Large intestine (tissue), 3 donors: Measurements from ENCODE around the gene TAF10. TPM values are rescaled to one million over a fixed set of nuclear protein-coding genes. Genes with fewer than 3 reads are reported as not detected.

ENCODE experiments used
- DNase-seq, 2 donors: peaks; one replicate each; pipeline versions ENCODE4 v3.0.0 to v3.0.0-alpha.2; 2013
- H3K27ac ChIP-seq: one replicate; pipeline ENCODE4 v1.5.1; 2013; ENCODE audit warnings: low read length
- H3K27me3 ChIP-seq: 2 replicates; pipeline ENCODE4 v1.6.1; 2013; ENCODE audit warnings: low read length; ENCODE audit not compliant: control insufficient read depth, insufficient read depth
- H3K36me3 ChIP-seq: 2 replicates; pipeline ENCODE4 v1.6.1; 2013; ENCODE audit warnings: low read length; ENCODE audit not compliant: control insufficient read depth, insufficient read depth
- H3K4me1 ChIP-seq: one replicate; pipeline ENCODE4 v1.6.1; 2013; ENCODE audit warnings: low read length; ENCODE audit not compliant: control insufficient read depth, insufficient read depth
- H3K4me3 ChIP-seq: one replicate; pipeline ENCODE4 v1.5.1; 2013; ENCODE audit warnings: low read length
- H3K9me3 ChIP-seq: one replicate; pipeline ENCODE4 v1.6.1; 2013; ENCODE audit warnings: mild to moderate bottlenecking, low read depth, low read length, moderate library complexity; ENCODE audit not compliant: control insufficient read depth
- WGBS: methylation state at CpG from one replicate; pipeline ENCODE4 v1.1.5; 2013; ENCODE audit warnings: low lambda C conversion rate; ENCODE audit not compliant: insufficient coverage; 5-methylcytosine and 5-hydroxymethylcytosine counted together
- polyA plus RNA-seq: library from polyadenylated mRNA; unstranded; fragments of 120-200 nt; gene quantifications from one replicate; pipeline ENCODE4 v1.2.1, GENCODE V29; 2013

The TAF10 gene
- polyA plus RNA-seq, 1 donor: 91.0 TPM

DNA sequence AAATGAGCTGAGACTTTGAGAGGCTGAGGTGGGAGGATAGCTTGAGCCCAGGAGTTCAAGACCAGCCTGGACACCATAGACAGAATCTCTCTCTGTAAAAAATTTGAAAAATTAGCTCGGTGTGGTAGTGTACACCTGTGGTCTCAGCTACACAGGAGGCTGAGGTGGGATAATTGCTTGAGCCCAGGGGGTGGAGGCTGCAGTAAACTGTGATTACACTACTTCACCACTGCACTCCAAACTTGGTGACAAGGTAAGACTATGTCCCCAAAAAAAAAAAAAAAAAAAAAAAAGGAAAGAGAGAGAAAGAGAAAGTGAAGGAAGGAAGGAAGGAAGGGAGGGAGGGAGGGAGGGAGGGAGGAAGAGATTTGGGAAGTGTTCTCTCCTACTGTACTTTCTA lies 33.9 kb downstream of the TAF10 start:
- Histone ChIP-seq H3K27ac (no peak overlapping the region), H3K9me3 (no peaks in the 10 kb centered on the region), H3K27me3 (no peaks in the 10 kb centered on the region), H3K4me1 (no peaks in the 10 kb centered on the region), H3K36me3 (no peaks in the 10 kb centered on the region), H3K4me3 (no peak overlapping the region)
- no CpG with 5 or more reads among the region's 1 CpG for WGBS
- DNase-seq: no peak

DNA sequence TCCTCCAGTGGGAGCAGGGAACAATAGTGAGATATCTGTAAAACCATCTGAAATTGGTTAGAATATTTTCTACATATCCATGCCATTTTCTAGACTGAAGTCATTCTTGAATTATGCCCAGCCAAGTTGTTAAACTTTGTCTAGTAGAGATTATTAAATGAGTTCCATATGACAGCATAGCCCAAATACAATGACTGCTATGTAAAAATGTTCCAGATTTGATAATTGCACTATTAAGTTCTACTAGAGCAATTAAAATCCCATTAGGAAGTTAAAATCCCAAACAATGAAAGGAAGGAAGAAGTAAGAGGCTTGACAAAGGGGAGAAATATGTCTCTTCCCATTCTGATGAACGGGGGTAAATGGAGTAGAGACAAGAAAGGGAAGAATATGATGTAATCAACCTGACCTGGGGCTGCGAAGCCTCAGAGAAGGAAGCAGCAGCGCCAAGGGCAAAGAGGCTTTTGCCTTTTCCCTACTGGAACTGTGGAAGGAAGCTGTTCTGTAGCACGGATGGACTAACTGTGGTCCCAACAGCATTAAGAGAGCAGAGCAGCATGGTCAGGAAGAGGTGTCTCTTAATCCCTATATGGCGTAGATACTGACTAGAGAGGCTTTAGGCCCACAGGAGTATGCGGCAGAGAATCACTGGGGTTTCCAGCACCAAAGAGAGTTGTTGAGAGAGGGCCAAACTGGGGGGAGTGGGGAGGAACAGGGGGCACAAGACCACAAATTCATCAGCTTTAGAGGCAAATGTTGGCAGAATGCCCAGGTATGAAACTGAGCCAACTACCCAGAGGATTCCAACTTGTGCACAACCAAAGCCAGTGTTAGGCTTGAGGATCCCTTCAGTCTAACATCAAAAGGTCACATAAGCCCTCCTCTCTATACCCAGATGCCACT lies 35.3 kb downstream of the TAF10 start:
- Histone ChIP-seq H3K9me3 (no peaks in the 10 kb centered on the region), H3K27me3 (peaks cover 2% of the 10 kb centered on the region), H3K36me3 (no peaks in the 10 kb centered on the region), H3K4me3 (no peak overlapping the region), H3K4me1 (no peaks in the 10 kb centered on the region), H3K27ac (peak overlapping the region; percentile 44)
- peak; percentile 26 to 31 for DNase-seq
- no CpG with 5 or more reads among the region's 6 CpGs for WGBS

DNA sequence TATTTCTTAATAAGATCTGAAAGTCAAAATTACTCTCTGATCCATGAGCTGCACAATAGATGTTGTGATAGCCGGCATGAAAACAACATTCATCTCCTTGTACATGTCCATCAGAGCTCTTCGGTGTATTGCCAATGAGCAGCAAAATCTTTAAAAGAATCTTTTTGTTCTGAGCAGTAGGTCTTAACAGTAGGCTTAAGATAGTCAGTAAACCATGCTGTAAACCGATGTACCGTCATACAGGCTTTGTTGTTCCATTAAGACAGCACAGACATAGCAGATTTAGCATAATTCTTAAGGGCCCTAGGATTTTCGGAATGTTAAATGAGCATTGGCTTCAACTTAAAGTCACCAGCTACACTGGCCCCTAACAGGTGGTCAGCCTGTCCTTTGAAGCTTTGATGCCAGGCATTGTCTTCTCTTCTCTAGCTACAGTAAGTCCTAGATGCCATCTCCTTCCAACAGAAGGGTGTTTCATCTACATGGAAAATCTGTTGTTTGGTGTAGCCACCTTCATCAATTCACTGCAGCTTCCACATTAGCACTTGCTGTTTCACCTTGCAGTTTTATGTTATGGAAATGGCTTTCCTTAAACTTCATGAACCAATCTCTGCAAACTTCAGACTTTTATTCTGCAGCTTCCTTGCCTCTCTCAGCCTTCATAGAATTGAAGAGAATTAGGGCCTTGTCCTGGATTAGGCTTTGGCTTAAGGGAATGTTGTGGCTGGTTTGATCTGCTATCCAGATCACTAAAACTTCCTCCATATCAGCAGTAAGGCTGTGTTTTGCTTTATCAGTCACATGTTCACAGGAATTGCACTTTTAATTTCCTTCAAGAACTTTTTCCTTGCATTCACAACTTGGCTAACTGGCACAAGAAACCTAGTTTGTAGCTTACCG lies 37.0 kb downstream of the TAF10 start:
- H3K4me3 ChIP-seq: no peak overlapping the region
- no peak for DNase-seq
- peaks cover 13% of the 10 kb centered on the region for H3K27me3 ChIP-seq
- H3K27ac ChIP-seq: no peak overlapping the region
- no peaks in the 10 kb centered on the region for H3K4me1 ChIP-seq
- no peaks in the 10 kb centered on the region for H3K36me3 ChIP-seq
- no CpG with 5 or more reads among the region's 6 CpGs for WGBS
- peaks cover 10% of the 10 kb centered on the region for H3K9me3 ChIP-seq

DNA sequence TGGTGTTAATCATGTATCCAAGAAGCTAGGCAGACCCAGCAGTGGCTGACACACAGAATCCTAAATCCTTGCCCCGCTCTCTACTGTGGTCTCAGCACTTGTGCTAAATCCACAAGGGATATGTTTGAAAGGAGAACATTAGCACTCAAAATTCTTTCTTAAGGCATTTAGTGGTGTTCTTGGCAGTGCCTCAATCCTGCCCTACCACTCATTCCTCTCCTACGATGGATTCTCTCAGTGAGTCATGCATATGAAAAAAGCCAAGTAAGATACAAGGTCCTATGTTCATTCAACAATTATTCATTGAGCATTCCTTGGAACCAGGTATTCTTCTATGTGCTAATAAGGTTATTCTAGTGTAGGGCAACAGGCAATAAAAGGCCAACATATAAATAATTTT lies 39.8 kb downstream of the TAF10 start:
- Histone ChIP-seq H3K9me3 (peaks cover 10% of the 10 kb centered on the region), H3K27me3 (peaks cover 13% of the 10 kb centered on the region), H3K4me1 (no peaks in the 10 kb centered on the region), H3K4me3 (no peak overlapping the region), H3K27ac (no peak overlapping the region), H3K36me3 (no peaks in the 10 kb centered on the region)
- WGBS: no CpG with 5 or more reads among the region's 2 CpGs
- DNase-seq: no peak

- no peaks in the 10 kb centered on the region for H3K4me1 ChIP-seq
- 59% methylated on average over 5 of the region's 22 CpGs for WGBS
- no peak overlapping the region for H3K27ac ChIP-seq
- DNase-seq: no peak
- no peaks in the 10 kb centered on the region for H3K36me3 ChIP-seq
- peaks cover 10% of the 10 kb centered on the region for H3K9me3 ChIP-seq
- no peak overlapping the region for H3K4me3 ChIP-seq
- H3K27me3 ChIP-seq: peaks cover 13% of the 10 kb centered on the region
Observed at GRCh38 chr11:6571434-6572008, 40.5 kb downstream of the TAF10 start.

DNA sequence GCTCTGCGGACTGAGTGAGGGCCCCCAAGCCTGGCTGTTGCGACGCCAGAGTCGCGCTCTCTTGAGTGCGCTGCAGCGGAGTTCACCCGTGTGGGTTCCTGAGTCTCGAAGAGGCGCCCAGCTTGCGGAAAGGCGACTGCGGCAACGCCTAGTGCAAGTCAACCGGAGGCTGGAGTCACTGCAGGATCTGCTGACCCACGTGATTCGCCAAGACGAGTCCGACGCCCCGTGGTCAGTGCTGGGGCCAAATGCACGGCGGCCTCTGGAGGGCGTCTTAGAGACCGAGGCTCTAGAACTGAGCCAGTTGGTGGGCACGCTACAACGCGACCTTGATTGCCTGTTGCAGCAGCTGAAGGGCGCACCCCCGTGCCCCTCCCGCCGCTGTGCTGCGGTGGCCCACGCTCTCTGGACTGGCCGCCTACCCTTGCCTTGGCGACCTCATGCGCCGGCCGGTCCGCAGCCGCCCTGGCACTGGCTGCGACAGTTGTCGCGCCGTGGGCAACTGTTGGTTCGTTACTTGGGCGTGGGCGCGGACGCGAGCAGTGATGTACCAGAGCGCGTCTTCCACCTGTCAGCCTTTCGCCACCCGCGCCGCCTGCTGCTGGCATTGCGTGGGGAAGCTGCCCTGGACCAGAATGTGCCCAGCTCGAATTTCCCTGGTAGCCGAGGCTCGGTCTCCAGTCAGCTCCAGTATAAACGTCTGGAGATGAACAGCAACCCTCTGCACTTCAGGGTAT lies 41.2 kb downstream of the TAF10 start:
- Histone ChIP-seq H3K9me3 (peaks cover 10% of the 10 kb centered on the region), H3K27ac (no peak overlapping the region), H3K27me3 (peaks cover 13% of the 10 kb centered on the region), H3K4me1 (no peaks in the 10 kb centered on the region), H3K36me3 (no peaks in the 10 kb centered on the region), H3K4me3 (no peak overlapping the region)
- no peak for DNase-seq
- 60% methylated on average over 1 of the region's 62 CpGs for WGBS

DNA sequence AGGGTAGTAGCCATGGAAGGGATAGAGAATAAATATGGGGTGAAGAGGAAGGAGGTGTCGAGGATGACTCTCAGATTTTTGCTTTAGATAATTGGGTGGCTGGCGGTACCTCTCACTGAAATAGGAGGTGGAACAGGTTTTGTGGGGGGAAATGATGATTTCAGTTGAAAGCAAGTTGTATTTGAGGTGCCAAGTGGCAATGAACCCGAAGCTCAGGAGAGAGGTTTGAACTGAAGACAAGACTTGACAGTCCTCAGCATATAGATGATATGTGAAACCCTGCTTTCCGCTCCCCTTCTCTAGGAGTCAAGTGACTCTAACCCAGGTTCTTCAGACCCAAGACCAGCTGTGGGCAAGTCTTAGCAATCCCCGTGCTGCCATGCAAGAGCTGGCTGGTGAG lies 42.3 kb downstream of the TAF10 start:
- Histone ChIP-seq H3K4me3 (no peak overlapping the region), H3K4me1 (no peaks in the 10 kb centered on the region), H3K27me3 (peaks cover 13% of the 10 kb centered on the region), H3K36me3 (no peaks in the 10 kb centered on the region), H3K9me3 (peaks cover 10% of the 10 kb centered on the region), H3K27ac (no peak overlapping the region)
- DNase-seq: no peak
- WGBS: 100% methylated on average over 3 of the region's 5 CpGs

DNA sequence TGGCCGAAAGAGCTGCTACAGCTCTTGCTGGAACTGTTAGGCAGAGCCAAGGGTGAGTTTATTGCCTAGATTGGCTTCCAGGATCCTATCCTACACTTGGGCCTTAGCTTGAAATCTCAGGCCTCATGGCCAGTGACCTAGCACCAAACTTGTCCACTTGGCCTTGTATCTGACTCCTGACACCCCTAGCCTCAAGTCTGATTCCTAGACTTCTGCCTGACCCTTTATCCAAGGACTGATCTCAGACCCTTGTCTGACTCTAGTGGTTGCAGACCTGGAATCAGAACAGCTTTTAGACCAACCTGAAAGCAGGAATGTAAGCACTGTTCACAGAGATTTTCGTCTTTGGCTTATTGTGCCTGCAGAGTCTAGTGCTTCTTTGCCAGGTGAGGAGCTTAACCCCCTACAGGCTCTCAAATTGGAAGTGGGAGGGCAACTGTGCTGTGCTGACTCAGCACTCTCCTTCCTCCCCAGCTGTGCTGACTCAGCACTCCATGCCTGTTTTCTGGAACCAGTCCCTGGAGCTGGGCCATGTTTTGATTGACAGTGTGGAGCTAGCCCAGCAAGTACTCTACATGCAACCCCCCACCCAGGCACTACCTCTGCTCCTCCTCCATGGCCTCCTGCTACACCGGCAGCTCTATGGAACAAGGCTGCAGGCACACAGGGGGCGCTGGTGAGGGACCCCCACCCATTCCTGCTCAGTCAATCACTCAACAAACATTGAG lies 43.7 kb downstream of the TAF10 start:
- no peak overlapping the region for H3K27ac ChIP-seq
- peaks cover 10% of the 10 kb centered on the region for H3K9me3 ChIP-seq
- no CpG with 5 or more reads among the region's 4 CpGs for WGBS

GRCh38 chr11:6567371-6567745 lies 44.7 kb downstream of the TAF10 start:
- H3K4me3 ChIP-seq: no peak overlapping the region
- no peak for DNase-seq
- H3K36me3 ChIP-seq: peaks cover 3% of the 10 kb centered on the region
- no peak overlapping the region for H3K27ac ChIP-seq
- no peaks in the 10 kb centered on the region for H3K4me1 ChIP-seq
- no CpG with 5 or more reads among the region's 7 CpGs for WGBS
- peaks cover 10% of the 10 kb centered on the region for H3K9me3 ChIP-seq
- peaks cover 13% of the 10 kb centered on the region for H3K27me3 ChIP-seq

More for the DNA sequence above, 43.7 kb downstream of the TAF10 start:
- Histone ChIP-seq H3K4me1 (no peaks in the 10 kb centered on the region), H3K36me3 (peaks cover 3% of the 10 kb centered on the region), H3K27me3 (peaks cover 13% of the 10 kb centered on the region), H3K4me3 (no peak overlapping the region)
- peak; percentile 15 to 18 for DNase-seq
